ENCODE measurements around the gene LCA5L. TPM values are rescaled to one million over a fixed set of nuclear protein-coding genes. Genes with fewer than 3 reads are reported as not detected.

LCA5L gene
- total and polyA plus RNA-seq, 2 of the 13 experiments (the other 11 are each of a cell fraction or from before 2014, with no cell fraction given) = 0.13 to 0.55 TPM

- TF ChIP-seq AHDC1 (CRISPR knock-in tag; IDR thresholded peaks at IDR 0.05; ENCODE audit: borderline replicate concordance) = no peak
- peak; percentile 76 for TF ChIP-seq ISL2 (CRISPR knock-in tag; IDR thresholded peaks at IDR 0.05)
- peak; percentile 56; the same call in 1 of the 2 replicates for TF ChIP-seq ZNF124 (CRISPR knock-in tag; IDR thresholded peaks at IDR 0.05)
- TF ChIP-seq ZSCAN9 (CRISPR knock-in tag; IDR thresholded peaks at IDR 0.05; ENCODE audit: borderline replicate concordance) = no peak; the same call in 1 of the 2 replicates
- no peak for TF ChIP-seq TCF12 (IDR thresholded peaks at IDR 0.05)
- no peak for TF ChIP-seq TCF12 (CRISPR knock-in tag; IDR thresholded peaks at IDR 0.05)
- TF ChIP-seq HDAC1 (CRISPR knock-in tag; IDR thresholded peaks at IDR 0.05) = peak; percentile 92
- peak; percentile 45; the same call in 1 of the 2 replicates for TF ChIP-seq MEIS1 (CRISPR knock-in tag; IDR thresholded peaks at IDR 0.05; ENCODE audit: borderline replicate concordance)
- TF ChIP-seq PRPF4 (IDR thresholded peaks at IDR 0.05; ENCODE audit: low read depth, low read length, poor library complexity, severe bottlenecking) = no peak
- TF ChIP-seq CCAR2 (optimal IDR thresholded peaks at IDR 0.05; ENCODE audit: low read depth, low read length) = no peak
- peak; percentile 58; the same call in 1 of the 2 replicates for TF ChIP-seq MAZ (IDR thresholded peaks at IDR 0.05; ENCODE audit: borderline replicate concordance, low read depth, low read length)
- 0 out of 2 replicates have a peak, but pooled peaks have one; percentile 66 for TF ChIP-seq MAZ (CRISPR knock-in tag; IDR thresholded peaks at IDR 0.05; ENCODE audit: low read depth)
- TF ChIP-seq ZBTB43 (CRISPR knock-in tag; conservative IDR thresholded peaks at IDR 0.05) = peak; percentile 74; the same call in 1 of the 2 replicates
- TF ChIP-seq ZNF678 (CRISPR knock-in tag; IDR thresholded peaks at IDR 0.05) = no peak
- TF ChIP-seq TOPORS (CRISPR knock-in tag; IDR thresholded peaks at IDR 0.05) = no peak
- TF ChIP-seq U2AF2 (IDR thresholded peaks at IDR 0.05; ENCODE audit: low read depth, low read length) = no peak
- peak; percentile 99 for TF ChIP-seq HNRNPLL (IDR thresholded peaks at IDR 0.05; ENCODE audit: low read depth, low read length, poor library complexity, severe bottlenecking)
Measured at GRCh38 chr21:39385299-39386145, 60.1 kb downstream of the LCA5L start (continued).
